ENCODE data around the gene TUBG2.

TUBG2 gene

GRCh38 chr17:42681976-42682721 is 23.1 kb downstream of the TUBG2 start, which contains the start of gene CNTNAP1:
Gene CNTNAP1 (plus strand): TSS chr17:42682531. CDS start chr17:42682830, 299 bp downstream.
- Histone ChIP-seq H3K79me2 (ENCODE audit: control insufficient read depth, insufficient read depth, low read length, poor library complexity) (peaks cover 6% of the 10 kb centered on the region), H2BK12ac (ENCODE audit: low read length) (no peak within 1 kb of the TSS), H4K12ac (ENCODE audit: low read depth, low read length) (no peak within 1 kb of the TSS), H4K8ac (ENCODE audit: low read depth, low read length) (peak within 1 kb of the TSS; percentile 9), H2AK5ac (ENCODE audit: low read length) (no peak within 1 kb of the TSS), H3K18ac (ENCODE audit: low read length) (no peak within 1 kb of the TSS), H3K27ac (ENCODE audit: low read depth, low read length) (no peak within 1 kb of the TSS), H3K4ac (ENCODE audit: low read depth, low read length) (no peak within 1 kb of the TSS), H3K27me3 (ENCODE audit: insufficient read depth, low read length) (peaks cover 29% of the 10 kb centered on the region), H3K79me1 (ENCODE audit: low read length) (peaks cover 25% of the 10 kb centered on the region), H2BK5ac (ENCODE audit: low read depth, low read length, poor library complexity) (no peak within 1 kb of the TSS), H3K4me1 (ENCODE audit: control insufficient read depth in 1 of 2, insufficient read depth in 2 of 2, low read length in 2 of 2) (peaks cover 27 to 29% of the 10 kb centered on the region in 2 experiments), H3K9me3 (ENCODE audit: insufficient read depth, low read depth, low read length) (peaks cover 3% of the 10 kb centered on the region), H3K9ac (ENCODE audit: low read length) (no peak within 1 kb of the TSS), H3K4me3 (ENCODE audit: low read depth, low read length) (peak within 1 kb of the TSS; percentile 3), H3K4me2 (ENCODE audit: low read length) (peak within 1 kb of the TSS; percentile 56), H4K91ac (ENCODE audit: low read depth, low read length) (no peak within 1 kb of the TSS), H2AFZ (ENCODE audit: insufficient read depth, low read length, poor library complexity) (no peak within 1 kb of the TSS), H3K14ac (ENCODE audit: low read length) (no peak within 1 kb of the TSS), H3K36me3 (ENCODE audit: control insufficient read depth in 1 of 2, insufficient read depth in 2 of 2, low read length in 2 of 2) (no peaks in the 10 kb centered on the region), H3K23ac (ENCODE audit: low read length) (no peak within 1 kb of the TSS), H2BK120ac (ENCODE audit: insufficient read depth, low read length, poor library complexity) (no peak within 1 kb of the TSS)
- WGBS (ENCODE audit: extremely low coverage, insufficient coverage, insufficient read length), result 86% methylated on average over 1 of the region's 22 CpGs
- DNase-seq, result peak in 1 of 2 donors; percentile 28

GRCh38 chr17:42682722-42683403 is 23.8 kb downstream of the TUBG2 start:
- no peak overlapping the region for H2AFZ ChIP-seq (ENCODE audit: insufficient read depth, low read length, poor library complexity)
- H3K27me3 ChIP-seq (ENCODE audit: insufficient read depth, low read length), result peaks cover 29% of the 10 kb centered on the region
- H3K4me2 ChIP-seq (ENCODE audit: low read length), result peak overlapping the region; percentile 56
- no peak overlapping the region for H2BK120ac ChIP-seq (ENCODE audit: insufficient read depth, low read length, poor library complexity)
- H3K4ac ChIP-seq (ENCODE audit: low read depth, low read length), result no peak overlapping the region
- peaks cover 6% of the 10 kb centered on the region for H3K79me2 ChIP-seq (ENCODE audit: control insufficient read depth, insufficient read depth, low read length, poor library complexity)
- H2BK5ac ChIP-seq (ENCODE audit: low read depth, low read length, poor library complexity), result no peak overlapping the region
- peaks cover 3% of the 10 kb centered on the region for H3K9me3 ChIP-seq (ENCODE audit: insufficient read depth, low read depth, low read length)
- H3K27ac ChIP-seq (ENCODE audit: low read depth, low read length), result no peak overlapping the region
- no CpG with 5 or more reads among the region's 34 CpGs for WGBS (ENCODE audit: extremely low coverage, insufficient coverage, insufficient read length)
- H3K14ac ChIP-seq (ENCODE audit: low read length), result no peak overlapping the region
- H3K4me3 ChIP-seq (ENCODE audit: low read depth, low read length), result peak overlapping the region; percentile 3
- H3K36me3 ChIP-seq (ENCODE audit: control insufficient read depth in 1 of 2, insufficient read depth in 2 of 2, low read length in 2 of 2), result no peaks in the 10 kb centered on the region
- no peak overlapping the region for H3K18ac ChIP-seq (ENCODE audit: low read length)
- peaks cover 19% of the 10 kb centered on the region for H3K79me1 ChIP-seq (ENCODE audit: low read length)
- peaks cover 22% of the 10 kb centered on the region in 2 experiments for H3K4me1 ChIP-seq (ENCODE audit: control insufficient read depth in 1 of 2, insufficient read depth in 2 of 2, low read length in 2 of 2)
- H2AK5ac ChIP-seq (ENCODE audit: low read length), result no peak overlapping the region
- H4K12ac ChIP-seq (ENCODE audit: low read depth, low read length), result no peak overlapping the region
- no peak for DNase-seq
- no peak overlapping the region for H4K8ac ChIP-seq (ENCODE audit: low read depth, low read length)
- H3K23ac ChIP-seq (ENCODE audit: low read length), result no peak overlapping the region
- H4K91ac ChIP-seq (ENCODE audit: low read depth, low read length), result no peak overlapping the region
- no peak overlapping the region for H3K9ac ChIP-seq (ENCODE audit: low read length)
- no peak overlapping the region for H2BK12ac ChIP-seq (ENCODE audit: low read length)

- no peak overlapping the region for H3K9ac ChIP-seq (ENCODE audit: low read length)
- no peak overlapping the region for H2BK5ac ChIP-seq (ENCODE audit: low read depth, low read length, poor library complexity)
- H3K4me1 ChIP-seq (ENCODE audit: control insufficient read depth in 1 of 2, insufficient read depth in 2 of 2, low read length in 2 of 2), result peaks cover 19 to 22% of the 10 kb centered on the region in 2 experiments
- no peak overlapping the region for H4K12ac ChIP-seq (ENCODE audit: low read depth, low read length)
- DNase-seq, result no peak
- WGBS (ENCODE audit: extremely low coverage, insufficient coverage, insufficient read length), result no CpG with 5 or more reads among the region's 25 CpGs
- H2AFZ ChIP-seq (ENCODE audit: insufficient read depth, low read length, poor library complexity), result no peak overlapping the region
- no peak overlapping the region for H4K91ac ChIP-seq (ENCODE audit: low read depth, low read length)
- H3K23ac ChIP-seq (ENCODE audit: low read length), result no peak overlapping the region
- H3K9me3 ChIP-seq (ENCODE audit: insufficient read depth, low read depth, low read length), result peaks cover 3% of the 10 kb centered on the region
- peaks cover 29% of the 10 kb centered on the region for H3K27me3 ChIP-seq (ENCODE audit: insufficient read depth, low read length)
- H2BK12ac ChIP-seq (ENCODE audit: low read length), result no peak overlapping the region
- no peak overlapping the region for H4K8ac ChIP-seq (ENCODE audit: low read depth, low read length)
- no peak overlapping the region for H2AK5ac ChIP-seq (ENCODE audit: low read length)
- H3K36me3 ChIP-seq (ENCODE audit: control insufficient read depth in 1 of 2, insufficient read depth in 2 of 2, low read length in 2 of 2), result no peaks in the 10 kb centered on the region
- H3K4ac ChIP-seq (ENCODE audit: low read depth, low read length), result no peak overlapping the region
- H3K79me1 ChIP-seq (ENCODE audit: low read length), result peaks cover 14% of the 10 kb centered on the region
- no peak overlapping the region for H2BK120ac ChIP-seq (ENCODE audit: insufficient read depth, low read length, poor library complexity)
- H3K18ac ChIP-seq (ENCODE audit: low read length), result no peak overlapping the region
- H3K27ac ChIP-seq (ENCODE audit: low read depth, low read length), result no peak overlapping the region
- H3K4me2 ChIP-seq (ENCODE audit: low read length), result no peak overlapping the region
- H3K14ac ChIP-seq (ENCODE audit: low read length), result no peak overlapping the region
- H3K79me2 ChIP-seq (ENCODE audit: control insufficient read depth, insufficient read depth, low read length, poor library complexity), result peaks cover 4% of the 10 kb centered on the region
- H3K4me3 ChIP-seq (ENCODE audit: low read depth, low read length), result peak overlapping the region; percentile 3
These were observed 24.4 kb downstream of the TUBG2 start for GRCh38 chr17:42683407-42684034.

GRCh38 chr17:42684929-42685556 is 26.0 kb downstream of the TUBG2 start:
- Histone ChIP-seq H3K79me1 (ENCODE audit: low read length) (peaks cover 3% of the 10 kb centered on the region), H2BK120ac (ENCODE audit: insufficient read depth, low read length, poor library complexity) (no peak overlapping the region), H4K8ac (ENCODE audit: low read depth, low read length) (no peak overlapping the region), H3K27ac (ENCODE audit: low read depth, low read length) (no peak overlapping the region), H2BK5ac (ENCODE audit: low read depth, low read length, poor library complexity) (no peak overlapping the region), H3K18ac (ENCODE audit: low read length) (no peak overlapping the region), H3K23ac (ENCODE audit: low read length) (no peak overlapping the region), H3K4me2 (ENCODE audit: low read length) (no peak overlapping the region), H3K9ac (ENCODE audit: low read length) (no peak overlapping the region), H2BK12ac (ENCODE audit: low read length) (no peak overlapping the region), H3K27me3 (ENCODE audit: insufficient read depth, low read length) (peaks cover 29% of the 10 kb centered on the region), H4K91ac (ENCODE audit: low read depth, low read length) (no peak overlapping the region), H2AFZ (ENCODE audit: insufficient read depth, low read length, poor library complexity) (no peak overlapping the region), H3K4me1 (ENCODE audit: control insufficient read depth in 1 of 2, insufficient read depth in 2 of 2, low read length in 2 of 2) (peaks cover 10 to 12% of the 10 kb centered on the region in 2 experiments), H3K36me3 (ENCODE audit: control insufficient read depth in 1 of 2, insufficient read depth in 2 of 2, low read length in 2 of 2) (no peaks in the 10 kb centered on the region), H3K4me3 (ENCODE audit: low read depth, low read length) (no peak overlapping the region), H3K4ac (ENCODE audit: low read depth, low read length) (no peak overlapping the region), H3K14ac (ENCODE audit: low read length) (no peak overlapping the region), H3K79me2 (ENCODE audit: control insufficient read depth, insufficient read depth, low read length, poor library complexity) (no peaks in the 10 kb centered on the region), H4K12ac (ENCODE audit: low read depth, low read length) (no peak overlapping the region), H2AK5ac (ENCODE audit: low read length) (no peak overlapping the region), H3K9me3 (ENCODE audit: insufficient read depth, low read depth, low read length) (peaks cover 3% of the 10 kb centered on the region)
- no peak for DNase-seq
- WGBS (ENCODE audit: extremely low coverage, insufficient coverage, insufficient read length), result no CpG with 5 or more reads among the region's 50 CpGs
